Fibroblast of lung (primary cell): ENCODE results near the gene IDUA. TPM values are rescaled to one million over a fixed set of nuclear protein-coding genes. Genes with fewer than 3 reads are reported as not detected.

ENCODE experiments used
- DNase-seq, 2 donors: peaks; one replicate each; pipeline versions ENCODE4 v3.0.0 to v3.0.0-alpha.2; 2010; ENCODE audit warnings: low read depth in 2 of 2
- H2AFZ ChIP-seq: 2 replicates; pipeline ENCODE4 v1.5.1; 2012; ENCODE audit warnings: low read length, control low read depth, inconsistent platforms
- H3K27ac ChIP-seq: 2 replicates; pipeline ENCODE4 v1.5.1; 2011; ENCODE audit warnings: low read length, control low read depth; ENCODE audit not compliant: insufficient read depth
- H3K27me3 ChIP-seq: 2 replicates; pipeline ENCODE4 v1.5.1; 2011; ENCODE audit warnings: mild to moderate bottlenecking, low read length; ENCODE audit not compliant: control insufficient read depth, insufficient read depth
- H3K36me3 ChIP-seq: 2 replicates; pipeline ENCODE4 v1.5.1; 2011; ENCODE audit warnings: low read length; ENCODE audit not compliant: control insufficient read depth, insufficient read depth
- H3K4me1 ChIP-seq: 2 replicates; pipeline ENCODE4 v1.5.1; 2011; ENCODE audit warnings: low read length; ENCODE audit not compliant: control insufficient read depth, insufficient read depth; ENCODE audit errors: extremely low read depth
- H3K4me2 ChIP-seq: 2 replicates; pipeline ENCODE4 v1.5.1; 2011; ENCODE audit warnings: low read length, control low read depth; ENCODE audit not compliant: insufficient read depth; ENCODE audit errors: extremely low read depth
- H3K4me3 ChIP-seq, 4 experiments: fragments of 200-600 bp in 1 of 4; sonication (generic) in 1 of 4; replicated peaks in 1 of 4; 2 replicates each; pipeline ENCODE4 v1.5.1; 2011 to 2016; ENCODE audit warnings: low read length in 4 of 4, low read depth in 3 of 4, mild to moderate bottlenecking in 3 of 4, control low read depth in 2 of 4, inconsistent platforms in 1 of 4, mixed read lengths in 1 of 4; ENCODE audit not compliant: insufficient read depth in 1 of 4; ENCODE audit errors: control extremely low read depth in 1 of 4
- H3K79me2 ChIP-seq: 2 replicates; pipeline ENCODE4 v1.5.1; 2012; ENCODE audit warnings: mild to moderate bottlenecking, low read length, inconsistent platforms; ENCODE audit not compliant: control insufficient read depth, insufficient read depth
- H3K9ac ChIP-seq: 2 replicates; pipeline ENCODE4 v1.5.1; 2011; ENCODE audit warnings: mild to moderate bottlenecking, low read length, control low read depth; ENCODE audit not compliant: insufficient read depth
- H3K9me3 ChIP-seq: 2 replicates; pipeline ENCODE4 v1.5.1; 2012; ENCODE audit warnings: low read depth, low read length; ENCODE audit not compliant: control insufficient read depth, insufficient read depth
- H4K20me1 ChIP-seq: 2 replicates; pipeline ENCODE4 v1.5.1; 2011; ENCODE audit warnings: low read length; ENCODE audit not compliant: control insufficient read depth, insufficient read depth; ENCODE audit errors: extremely low read depth
- CTCF ChIP-seq, 2 donors: IDR thresholded peaks in 1 of 2; conservative IDR thresholded peaks in 1 of 2; 1 replicate in 1 of 2; 2 replicates in 1 of 2; pipeline ENCODE4 v1.5.1; 2011 to 2012; ENCODE audit warnings: low read length in 2 of 2, control low read depth in 1 of 2, inconsistent platforms in 1 of 2, low read depth in 1 of 2, mild to moderate bottlenecking in 1 of 2
- EZH2 ChIP-seq: IDR thresholded peaks from 2 replicates; pipeline ENCODE4 v1.5.1; 2012; ENCODE audit warnings: low read length, control low read depth, mild to moderate bottlenecking; ENCODE audit errors: missing control alignments
- polyA plus RNA-seq, 2 donors: library from polyadenylated mRNA; depleted of rRNA in 1 of 2; stranded (reverse) in 1 of 2; unstranded in 1 of 2; fragments of >200 nt; gene quantifications; 2 replicates each; pipeline ENCODE4 v1.2.1, GENCODE V29; 2011 to 2012; ENCODE audit warnings: missing spikeins in 1 of 2
- total RNA-seq: library from RNA; depleted of rRNA; stranded (reverse); fragments of >200 nt; gene quantifications from 2 replicates; pipeline ENCODE4 v1.2.1, GENCODE V29; 2014

Gene IDUA
- total and polyA plus RNA-seq, 2 donors (not counting 1 experiment from before 2014, with no cell fraction given): 3.1 to 11.1 TPM

DNA sequence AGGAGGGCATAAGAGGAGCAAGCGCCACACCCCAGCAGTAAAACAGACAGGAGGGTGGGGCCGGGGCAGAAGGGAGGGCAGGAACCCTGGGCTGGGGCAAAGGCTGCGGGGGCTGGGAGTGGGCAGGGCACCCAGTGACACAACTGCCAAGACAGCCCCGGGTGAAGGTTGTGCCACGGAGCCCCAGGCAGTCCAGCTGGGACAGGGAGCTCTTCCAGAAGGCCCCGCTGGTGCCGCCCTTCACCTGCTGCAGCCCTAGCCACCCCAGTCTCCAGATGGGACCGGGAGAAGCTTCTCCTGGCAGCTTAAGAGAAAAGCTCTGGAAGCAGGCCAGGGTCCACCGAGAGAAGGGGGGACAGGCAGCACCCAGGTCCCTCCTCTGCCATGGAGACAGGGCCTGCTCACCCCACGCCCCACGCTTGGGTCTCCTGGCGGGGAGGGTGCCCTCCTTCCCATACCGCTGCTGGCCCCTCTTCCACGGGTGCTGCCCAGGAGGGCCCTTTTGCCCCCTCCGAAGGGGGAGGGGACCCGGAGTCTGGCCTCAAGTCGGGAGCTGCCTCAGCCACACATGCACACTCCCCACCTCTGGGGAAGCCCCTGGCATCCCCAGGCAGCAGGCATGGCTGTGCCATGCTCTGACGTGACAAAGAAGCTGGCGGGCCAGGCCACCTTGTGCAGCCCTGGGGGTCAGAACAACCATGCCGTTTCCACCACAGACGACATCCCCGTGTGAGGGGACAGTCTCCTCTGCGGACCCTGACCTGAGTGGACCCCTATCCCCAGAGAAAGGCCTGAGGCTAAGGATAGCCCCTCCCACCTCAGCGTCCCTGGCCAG lies 15.0 kb upstream of the IDUA start:
- TF ChIP-seq CTCF (conservative IDR thresholded peaks at IDR 0.05 in 1 of 2, IDR thresholded peaks at IDR 0.05 in 1 of 2; ENCODE audit: low read depth in 1 of 2, low read length in 2 of 2) (no peak), EZH2 (no peak)
- H3K9ac ChIP-seq: peak overlapping the region; percentile 58

DNA sequence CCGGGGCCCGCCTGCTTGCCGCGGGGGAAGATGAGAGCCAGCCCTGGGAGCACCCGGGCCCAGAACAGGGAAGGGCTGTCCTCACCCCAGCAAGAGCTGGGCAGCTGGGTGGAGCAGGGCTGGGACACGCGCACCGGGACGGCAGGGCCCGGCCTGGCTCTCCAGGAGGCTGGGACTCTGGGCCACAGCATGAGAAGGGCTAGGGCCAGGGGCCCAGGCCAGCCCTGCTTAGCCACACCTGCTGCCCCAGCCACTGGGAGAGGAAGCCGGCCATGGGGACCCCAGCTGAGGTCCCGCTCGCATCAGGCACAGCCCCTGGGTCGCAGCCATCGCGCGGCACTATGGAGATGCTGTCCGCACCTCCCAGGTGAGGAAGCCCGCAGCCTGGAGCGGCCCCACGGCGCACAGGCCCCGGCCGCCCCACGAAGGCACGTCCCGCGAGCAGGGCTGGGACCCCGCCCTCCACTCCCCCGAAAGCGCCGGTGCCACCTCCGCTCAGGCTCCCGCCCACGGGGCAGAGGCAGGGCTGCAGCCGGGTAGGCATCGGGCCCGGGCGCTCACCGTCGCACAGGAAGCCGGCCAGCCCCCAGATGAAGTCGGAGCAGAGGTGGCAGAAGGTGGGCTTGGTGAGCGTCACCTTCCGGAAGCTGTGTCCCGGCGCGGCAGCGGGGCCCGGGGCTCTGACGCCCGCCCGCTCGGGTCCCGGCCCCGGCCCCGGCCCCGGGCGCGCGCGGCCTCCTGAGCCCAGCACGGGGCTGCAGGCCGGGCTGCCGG lies 14.0 kb upstream of the IDUA start:
- Histone ChIP-seq H3K4me1 (peaks cover 4% of the 10 kb centered on the region), H3K79me2 (no peaks in the 10 kb centered on the region), H3K9me3 (no peaks in the 10 kb centered on the region), H3K27me3 (no peaks in the 10 kb centered on the region), H3K27ac (no peak overlapping the region), H3K9ac (peak overlapping the region; percentile 58), H2AFZ (peak overlapping the region; percentile 68), H3K4me2 (peak overlapping the region; percentile 94), H3K36me3 (no peaks in the 10 kb centered on the region), H4K20me1 (no peaks in the 10 kb centered on the region), H3K4me3 (peak overlapping the region; percentile 53 to 80 (median 71))
- no peak for DNase-seq
- TF ChIP-seq EZH2 (no peak), CTCF (conservative IDR thresholded peaks at IDR 0.05 in 1 of 2, IDR thresholded peaks at IDR 0.05 in 1 of 2; ENCODE audit: low read depth in 1 of 2, low read length in 2 of 2) (no peak)

More for the DNA sequence above, 15.0 kb upstream of the IDUA start:
- peak overlapping the region; percentile 94 for H3K4me2 ChIP-seq
- H3K4me3 ChIP-seq: peak overlapping the region in 3 of 4 experiments; percentile 66 to 80 (median 76)
- no peaks in the 10 kb centered on the region for H3K27me3 ChIP-seq
- H3K79me2 ChIP-seq: no peaks in the 10 kb centered on the region
- no peak overlapping the region for H3K27ac ChIP-seq
- peaks cover 4% of the 10 kb centered on the region for H3K4me1 ChIP-seq
- no peaks in the 10 kb centered on the region for H3K36me3 ChIP-seq
- no peaks in the 10 kb centered on the region for H3K9me3 ChIP-seq
- no peak for DNase-seq
- no peaks in the 10 kb centered on the region for H4K20me1 ChIP-seq
- no peak overlapping the region for H2AFZ ChIP-seq
